ENCODE measurements around the gene ARPC5L. TPM values are rescaled to one million over a fixed set of nuclear protein-coding genes. Genes with fewer than 3 reads are reported as not detected.

ARPC5L gene
- total RNA-seq (10 to 100 TPM; 22.7 to 24.4 TPM), polyA plus RNA-seq (10 to 100 TPM; 27.4 to 29.8 TPM)
- long read RNA-seq, donor 1, transcript ARPC5L-201 (4 exons, 1,325 nt), result major isoform, 25 of 35 reads
- long read RNA-seq, donor 1, partial matches to known transcripts, result 6 of 35 reads
- long read RNA-seq, donor 1, other reads (novel, unspliced or antisense), result 3 of 35 reads
- long read RNA-seq, donor 2, transcript ARPC5L-201 (4 exons, 1,325 nt), result major isoform, 28 of 28 reads
- long read RNA-seq, donor 2, partial matches to known transcripts, result 0 of 28 reads
- long read RNA-seq, donor 2, other reads (novel, unspliced or antisense), result 0 of 28 reads

- peak within 1 kb of the TSS; percentile 50 to 51 for H3K4me3 ChIP-seq (ENCODE audit: low read length in 2 of 2)
- H3K4me1 ChIP-seq (ENCODE audit: control insufficient read depth in 1 of 2, insufficient read depth in 2 of 2, low read length in 2 of 2), result no peaks in the 10 kb centered on the region
- peak within 1 kb of the TSS in 1 of 2 donors; percentile 53 for H3K27ac ChIP-seq (ENCODE audit: low read depth in 1 of 2, low read length in 2 of 2)
- WGBS, 2 donors, result 0 to 1% methylated on average over 92 of the region's 92 CpGs
- ATAC-seq (ENCODE audit: low FRiP score) (peak; percentile 98), DNase-seq (peak; percentile 97 to 98)
- no peaks in the 10 kb centered on the region for H3K9me3 ChIP-seq (ENCODE audit: control insufficient read depth, low read length)
- no peaks in the 10 kb centered on the region for H3K27me3 ChIP-seq (ENCODE audit: control insufficient read depth in 1 of 2, insufficient read depth in 2 of 2, low read length in 1 of 2)
- H3K36me3 ChIP-seq (ENCODE audit: control insufficient read depth in 1 of 2, insufficient read depth in 2 of 2, low read length in 1 of 2), result peaks cover 0 to 5% of the 10 kb centered on the region in 2 donors
- intact Hi-C loops (cut with DNase I), result no loop called here
These were observed at the start of gene ARPC5L, which contains the start of gene RPL35 for GRCh38 chr9:124861342-124862229. Gene ARPC5L, plus strand, starts transcription at chr9:124862130. Its CDS starts 7,161 bp downstream, at chr9:124869291. Gene RPL35, minus strand, starts transcription at chr9:124861957. Its CDS starts 45 bp downstream, at chr9:124861912.

GRCh38 chr9:124812441-124812876 lies 49.5 kb upstream of the ARPC5L start:
- no peak overlapping the region for H3K27ac ChIP-seq (ENCODE audit: low read depth in 1 of 2, low read length in 2 of 2)

GRCh38 chr9:124813041-124813440 lies 48.9 kb upstream of the ARPC5L start:
- intact Hi-C loops (cut with DNase I), result no loop called here
- DNase-seq (no peak), ATAC-seq (ENCODE audit: low FRiP score) (no peak)
- WGBS, 2 donors, result 94 to 95% methylated on average over 7 of the region's 7 CpGs
- no peak overlapping the region for H3K27ac ChIP-seq (ENCODE audit: low read depth in 1 of 2, low read length in 2 of 2)
- H3K27me3 ChIP-seq (ENCODE audit: control insufficient read depth in 1 of 2, insufficient read depth in 2 of 2, low read length in 1 of 2), result no peaks in the 10 kb centered on the region
- H3K4me1 ChIP-seq (ENCODE audit: control insufficient read depth in 1 of 2, insufficient read depth in 2 of 2, low read length in 2 of 2), result no peaks in the 10 kb centered on the region
- H3K4me3 ChIP-seq (ENCODE audit: low read length in 2 of 2), result no peak overlapping the region
- H3K9me3 ChIP-seq (ENCODE audit: control insufficient read depth, low read length), result no peaks in the 10 kb centered on the region
- H3K36me3 ChIP-seq (ENCODE audit: control insufficient read depth in 1 of 2, insufficient read depth in 2 of 2, low read length in 1 of 2), result no peaks in the 10 kb centered on the region

More at GRCh38 chr9:124812441-124812876, 49.5 kb upstream of the ARPC5L start:
- Histone ChIP-seq H3K4me1 (ENCODE audit: control insufficient read depth in 1 of 2, insufficient read depth in 2 of 2, low read length in 2 of 2) (no peaks in the 10 kb centered on the region), H3K9me3 (ENCODE audit: control insufficient read depth, low read length) (no peaks in the 10 kb centered on the region), H3K36me3 (ENCODE audit: control insufficient read depth in 1 of 2, insufficient read depth in 2 of 2, low read length in 1 of 2) (no peaks in the 10 kb centered on the region), H3K27me3 (ENCODE audit: control insufficient read depth in 1 of 2, insufficient read depth in 2 of 2, low read length in 1 of 2) (no peaks in the 10 kb centered on the region), H3K4me3 (ENCODE audit: low read length in 2 of 2) (no peak overlapping the region)
- intact Hi-C loops (cut with DNase I), result no loop called here
- 65 to 74% methylated on average over 6 of the region's 6 CpGs for WGBS, 2 donors
- peak; percentile 66 to 83 for DNase-seq
- no peak for ATAC-seq (ENCODE audit: low FRiP score)

- Histone ChIP-seq H3K4me3 (ENCODE audit: low read length in 2 of 2) (no peak overlapping the region), H3K9me3 (ENCODE audit: control insufficient read depth, low read length) (no peaks in the 10 kb centered on the region), H3K27me3 (ENCODE audit: control insufficient read depth in 1 of 2, insufficient read depth in 2 of 2, low read length in 1 of 2) (no peaks in the 10 kb centered on the region), H3K27ac (ENCODE audit: low read depth in 1 of 2, low read length in 2 of 2) (no peak overlapping the region), H3K4me1 (ENCODE audit: control insufficient read depth in 1 of 2, insufficient read depth in 2 of 2, low read length in 2 of 2) (no peaks in the 10 kb centered on the region), H3K36me3 (ENCODE audit: control insufficient read depth in 1 of 2, insufficient read depth in 2 of 2, low read length in 1 of 2) (no peaks in the 10 kb centered on the region)
- no peak for ATAC-seq (ENCODE audit: low FRiP score)
- 75 to 81% methylated on average over 11 of the region's 11 CpGs for WGBS, 2 donors
- intact Hi-C loops (cut with DNase I), result no loop called here
- peak in 1 of 2 donors; percentile 17 for DNase-seq
These were observed 48.3 kb upstream of the ARPC5L start for GRCh38 chr9:124813501-124814163.

- 81 to 87% methylated on average over 5 of the region's 5 CpGs for WGBS, 2 donors
- Histone ChIP-seq H3K9me3 (ENCODE audit: control insufficient read depth, low read length) (no peaks in the 10 kb centered on the region), H3K27ac (ENCODE audit: low read depth in 1 of 2, low read length in 2 of 2) (no peak overlapping the region), H3K4me3 (ENCODE audit: low read length in 2 of 2) (no peak overlapping the region), H3K36me3 (ENCODE audit: control insufficient read depth in 1 of 2, insufficient read depth in 2 of 2, low read length in 1 of 2) (no peaks in the 10 kb centered on the region), H3K4me1 (ENCODE audit: control insufficient read depth in 1 of 2, insufficient read depth in 2 of 2, low read length in 2 of 2) (no peaks in the 10 kb centered on the region), H3K27me3 (ENCODE audit: control insufficient read depth in 1 of 2, insufficient read depth in 2 of 2, low read length in 1 of 2) (no peaks in the 10 kb centered on the region)
- intact Hi-C loops (cut with DNase I), result no loop called here
- ATAC-seq (ENCODE audit: low FRiP score), result no peak
- peak in 1 of 2 donors; percentile 18 for DNase-seq
These were observed 47.8 kb upstream of the ARPC5L start for GRCh38 chr9:124814164-124814535.

GRCh38 chr9:124815601-124816000 lies 46.3 kb upstream of the ARPC5L start:
- WGBS, 2 donors, result 88 to 91% methylated on average over 5 of the region's 5 CpGs
- peak in 1 of 2 donors; percentile 24 for DNase-seq
- no peak for ATAC-seq (ENCODE audit: low FRiP score)
- no peaks in the 10 kb centered on the region for H3K9me3 ChIP-seq (ENCODE audit: control insufficient read depth, low read length)
- no peaks in the 10 kb centered on the region for H3K4me1 ChIP-seq (ENCODE audit: control insufficient read depth in 1 of 2, insufficient read depth in 2 of 2, low read length in 2 of 2)
- H3K27ac ChIP-seq (ENCODE audit: low read depth in 1 of 2, low read length in 2 of 2), result no peak overlapping the region
- no peaks in the 10 kb centered on the region for H3K36me3 ChIP-seq (ENCODE audit: control insufficient read depth in 1 of 2, insufficient read depth in 2 of 2, low read length in 1 of 2)
- H3K27me3 ChIP-seq (ENCODE audit: control insufficient read depth in 1 of 2, insufficient read depth in 2 of 2, low read length in 1 of 2), result no peaks in the 10 kb centered on the region
- intact Hi-C loops (cut with DNase I), result no loop called here
- no peak overlapping the region for H3K4me3 ChIP-seq (ENCODE audit: low read length in 2 of 2)

- DNase-seq (peak in 1 of 2 donors; percentile 33), ATAC-seq (ENCODE audit: low FRiP score) (peak; percentile 40)
- no peaks in the 10 kb centered on the region for H3K27me3 ChIP-seq (ENCODE audit: control insufficient read depth in 1 of 2, insufficient read depth in 2 of 2, low read length in 1 of 2)
- no peaks in the 10 kb centered on the region for H3K36me3 ChIP-seq (ENCODE audit: control insufficient read depth in 1 of 2, insufficient read depth in 2 of 2, low read length in 1 of 2)
- H3K27ac ChIP-seq (ENCODE audit: low read depth in 1 of 2, low read length in 2 of 2), result no peak overlapping the region
- WGBS, 2 donors, result 45 to 51% methylated on average over 18 of the region's 18 CpGs
- H3K9me3 ChIP-seq (ENCODE audit: control insufficient read depth, low read length), result no peaks in the 10 kb centered on the region
- H3K4me1 ChIP-seq (ENCODE audit: control insufficient read depth in 1 of 2, insufficient read depth in 2 of 2, low read length in 2 of 2), result no peaks in the 10 kb centered on the region
- intact Hi-C loops (cut with DNase I), result no loop called here
- H3K4me3 ChIP-seq (ENCODE audit: low read length in 2 of 2), result no peak overlapping the region
These were observed 43.3 kb upstream of the ARPC5L start for GRCh38 chr9:124818431-124819281.
